Thoracic aorta (tissue), 2 donors: ENCODE measurements around the gene MPPED1. TPM values are rescaled to one million over a fixed set of nuclear protein-coding genes. Genes with fewer than 3 reads are reported as not detected.

ENCODE experiments used
- ATAC-seq: fragments of 150-250 bp; one replicate; pipeline ENCODE4 v1.8.0; 2017; ENCODE audit warnings: low read depth; ENCODE audit not compliant: insufficient number of reproducible peaks, low FRiP score
- DNase-seq: peaks from one replicate; pipeline ENCODE4 v3.0.0-alpha.2; 2020; ENCODE audit warnings: low spot score
- H3K27ac ChIP-seq, 2 donors: fragments of 200-600 bp; sonication (generic); 1 replicate in 1 of 2; 2 replicates in 1 of 2; pipeline ENCODE4 v1.5.1; 2016; ENCODE audit warnings: mild to moderate bottlenecking in 2 of 2, moderate library complexity in 2 of 2
- H3K27me3 ChIP-seq: fragments of 200-600 bp; sonication (generic); replicated peaks from 2 replicates; pipeline ENCODE4 v1.6.0; 2016; ENCODE audit warnings: mild to moderate bottlenecking; ENCODE audit not compliant: insufficient read depth
- H3K36me3 ChIP-seq: fragments of 200-600 bp; sonication (generic); one replicate; pipeline ENCODE4 v1.5.1; 2016
- H3K4me1 ChIP-seq, 2 donors: fragments of 200-600 bp; sonication (generic); 1 replicate in 1 of 2; 2 replicates in 1 of 2; pipeline versions ENCODE4 v1.5.1 to v1.6.0; 2016; ENCODE audit warnings: low read depth in 2 of 2, mild to moderate bottlenecking in 1 of 2; ENCODE audit not compliant: control insufficient read depth in 1 of 2
- H3K4me3 ChIP-seq: fragments of 200-600 bp; sonication (generic); 2 replicates; pipeline ENCODE4 v1.5.1; 2016; ENCODE audit warnings: mild to moderate bottlenecking
- H3K9me3 ChIP-seq: fragments of 200-600 bp; sonication (generic); 2 replicates; pipeline ENCODE4 v1.5.1; 2016
- CTCF ChIP-seq: fragments of 200-600 bp; sonication (generic); IDR thresholded peaks from one replicate; pipeline ENCODE4 v1.5.1; 2019; ENCODE audit warnings: antibody characterized with exemption
- total RNA-seq, 2 donors: library from RNA; depleted of rRNA; stranded (reverse); fragments of >200 nt; gene quantifications; one replicate each; pipeline versions ENCODE4 v1.1.0 to v1.2.3, GENCODE V29; 2016

The MPPED1 gene
- total RNA-seq, 2 donors from 2014 or later: not detected

GRCh38 chr22:43433451-43434274 is 21.8 kb downstream of the MPPED1 start:
- no peak for TF ChIP-seq CTCF
- Histone ChIP-seq H3K4me1 (no peaks in the 10 kb centered on the region), H3K27me3 (no peaks in the 10 kb centered on the region), H3K36me3 (no peaks in the 10 kb centered on the region), H3K9me3 (no peaks in the 10 kb centered on the region), H3K4me3 (no peak overlapping the region), H3K27ac (no peak overlapping the region)
- DNase-seq (no peak), ATAC-seq (no peak)

GRCh38 chr22:43434275-43434927 is 22.6 kb downstream of the MPPED1 start:
- H3K4me3 ChIP-seq: no peak overlapping the region
- H3K27ac ChIP-seq: no peak overlapping the region
- no peaks in the 10 kb centered on the region for H3K4me1 ChIP-seq
- ATAC-seq (no peak), DNase-seq (no peak)
- H3K9me3 ChIP-seq: no peaks in the 10 kb centered on the region
- no peaks in the 10 kb centered on the region for H3K27me3 ChIP-seq
- H3K36me3 ChIP-seq: no peaks in the 10 kb centered on the region
- TF ChIP-seq CTCF: no peak

- H3K4me3 ChIP-seq: no peak overlapping the region
- no peaks in the 10 kb centered on the region for H3K9me3 ChIP-seq
- H3K36me3 ChIP-seq: no peaks in the 10 kb centered on the region
- ATAC-seq (no peak), DNase-seq (no peak)
- H3K27ac ChIP-seq: no peak overlapping the region
- TF ChIP-seq CTCF: no peak
- no peaks in the 10 kb centered on the region for H3K4me1 ChIP-seq
- no peaks in the 10 kb centered on the region for H3K27me3 ChIP-seq
Measured at GRCh38 chr22:43434928-43435311, 23.1 kb downstream of the MPPED1 start.

- no peaks in the 10 kb centered on the region for H3K9me3 ChIP-seq
- no peak overlapping the region for H3K4me3 ChIP-seq
- no peaks in the 10 kb centered on the region for H3K36me3 ChIP-seq
- no peak overlapping the region for H3K27ac ChIP-seq
- ATAC-seq: no peak
- no peak for DNase-seq
- TF ChIP-seq CTCF: no peak
- H3K27me3 ChIP-seq: no peaks in the 10 kb centered on the region
- no peaks in the 10 kb centered on the region for H3K4me1 ChIP-seq
Measured at GRCh38 chr22:43435851-43436811, 24.3 kb downstream of the MPPED1 start.

- no peak for DNase-seq
- H3K4me1 ChIP-seq: no peaks in the 10 kb centered on the region
- ATAC-seq: no peak
- no peak overlapping the region for H3K27ac ChIP-seq
- H3K9me3 ChIP-seq: no peaks in the 10 kb centered on the region
- no peaks in the 10 kb centered on the region for H3K27me3 ChIP-seq
- no peak for TF ChIP-seq CTCF
- no peaks in the 10 kb centered on the region for H3K36me3 ChIP-seq
- no peak overlapping the region for H3K4me3 ChIP-seq
Measured at GRCh38 chr22:43436868-43437267, 25.1 kb downstream of the MPPED1 start.
